Activated CD4-positive, CD25-positive, alpha-beta regulatory T cell treated with anti-CD3 and anti-CD28 coated beads, Interleukin-2, amount 50 U/mL, for 24 hours (primary cell): ENCODE results near the gene SLC12A8.

Source experiments
- ATAC-seq, 2 donors: fragments of 150-1000 bp; cut with Tn5 transposase; one replicate each; pipeline ENCODE4 v1.10.0; 2021; ENCODE audit warnings: mild to moderate bottlenecking in 1 of 2, moderate library complexity in 1 of 2

The SLC12A8 gene

DNA sequence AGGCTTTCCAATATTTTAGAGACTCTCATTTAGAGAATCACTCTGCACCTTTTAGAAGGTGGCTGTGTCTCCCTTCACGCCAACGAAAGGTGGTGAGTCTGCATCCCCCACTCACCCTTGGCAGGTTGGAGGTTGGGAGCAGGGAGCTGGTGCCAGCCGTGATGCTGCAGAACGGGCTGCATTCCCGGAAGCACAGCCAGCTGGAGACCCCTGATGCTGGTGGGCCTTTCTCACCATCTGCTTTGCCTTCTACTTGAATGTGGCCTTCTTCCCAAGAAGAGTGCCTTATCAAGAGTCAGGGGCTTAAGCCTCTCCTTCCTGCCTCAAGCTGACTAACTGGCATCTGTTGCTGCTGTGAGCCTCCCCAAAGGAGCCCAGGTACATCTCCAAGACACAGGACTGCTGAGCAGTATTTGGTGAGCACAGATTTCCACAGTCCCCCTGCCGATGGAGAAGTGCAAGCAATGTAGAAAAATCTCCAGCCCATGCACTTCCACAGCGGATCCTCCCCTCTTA, 139.1 kb downstream of the SLC12A8 start:
- ATAC-seq, result no peak

DNA sequence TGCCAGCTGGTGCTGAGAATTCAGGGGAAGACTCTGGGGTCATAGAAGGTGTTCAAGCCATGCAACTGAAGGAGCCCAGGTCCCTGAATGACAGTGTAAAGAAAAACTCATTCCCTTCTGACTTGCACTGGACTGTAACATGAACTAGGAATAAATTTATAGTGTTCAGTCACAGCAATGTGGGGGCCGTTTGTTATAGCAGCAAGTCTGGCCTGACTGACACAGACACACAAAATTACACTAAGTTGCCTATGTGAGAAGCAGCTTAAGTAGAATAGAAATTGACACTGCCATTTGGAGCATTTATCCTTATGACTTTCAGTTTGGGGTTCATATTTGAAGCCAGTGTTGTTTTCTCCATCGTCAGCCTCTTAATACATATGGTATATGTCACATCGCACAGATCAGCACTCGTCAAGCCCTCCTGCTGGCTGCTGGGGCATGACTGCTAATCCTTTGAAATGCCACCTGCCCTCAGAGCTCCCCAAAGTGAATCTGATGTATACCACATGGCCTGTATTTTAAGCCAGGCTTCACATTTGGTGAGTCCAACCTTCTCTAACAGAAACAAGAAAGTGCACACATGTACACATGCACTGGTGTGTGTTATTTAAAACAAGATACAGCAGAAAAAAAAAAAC, 139.7 kb downstream of the SLC12A8 start:
- no peak for ATAC-seq

- ATAC-seq, result no peak
Observed at GRCh38 chr3:125072301-125072700, 140.2 kb downstream of the SLC12A8 start.

- ATAC-seq, result no peak
Observed at GRCh38 chr3:125069968-125070745, 142.4 kb downstream of the SLC12A8 start.

DNA sequence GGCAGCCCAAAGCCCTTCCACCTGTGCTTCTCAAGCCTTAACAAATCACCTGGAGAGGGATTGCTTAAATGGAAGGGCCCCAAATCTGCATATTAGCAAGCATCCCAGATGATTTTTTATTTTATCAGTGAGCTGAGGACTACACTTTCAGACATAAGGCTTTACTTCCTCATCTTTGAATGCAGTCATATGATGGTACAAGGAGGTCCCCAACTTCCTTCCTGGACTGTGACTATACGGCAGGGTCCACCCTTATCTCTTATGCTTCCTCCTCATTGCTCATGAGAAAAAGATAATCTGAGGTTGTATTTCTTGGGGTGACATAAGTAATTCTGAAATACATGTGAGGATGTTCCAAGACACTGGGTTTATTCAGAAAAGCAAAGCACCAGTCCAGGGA, 143.1 kb downstream of the SLC12A8 start:
- no peak for ATAC-seq

- ATAC-seq, result no peak
Observed at GRCh38 chr3:125068265-125068664, 144.3 kb downstream of the SLC12A8 start.

DNA sequence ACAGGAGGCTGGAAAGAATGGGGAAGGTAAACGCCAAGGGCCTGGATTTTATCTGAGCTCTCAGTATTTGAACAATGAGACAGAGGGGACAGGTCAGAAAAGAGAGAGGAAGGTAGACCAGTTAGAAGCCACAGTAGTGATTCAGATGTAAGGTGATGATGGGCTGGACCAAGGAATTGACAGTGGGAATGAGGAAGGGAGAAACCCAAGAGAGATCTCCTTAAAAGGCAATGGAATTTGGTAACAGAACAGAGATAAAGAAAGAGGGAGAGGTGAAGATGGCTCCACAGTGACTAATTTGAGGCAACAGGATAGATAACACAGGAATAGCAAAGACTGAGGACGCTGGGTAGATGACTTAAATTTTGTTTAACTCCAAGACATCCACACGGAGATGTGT, 145.3 kb downstream of the SLC12A8 start:
- ATAC-seq, result no peak

- ATAC-seq, result no peak
Observed at GRCh38 chr3:125062904-125063618, 149.5 kb downstream of the SLC12A8 start.

DNA sequence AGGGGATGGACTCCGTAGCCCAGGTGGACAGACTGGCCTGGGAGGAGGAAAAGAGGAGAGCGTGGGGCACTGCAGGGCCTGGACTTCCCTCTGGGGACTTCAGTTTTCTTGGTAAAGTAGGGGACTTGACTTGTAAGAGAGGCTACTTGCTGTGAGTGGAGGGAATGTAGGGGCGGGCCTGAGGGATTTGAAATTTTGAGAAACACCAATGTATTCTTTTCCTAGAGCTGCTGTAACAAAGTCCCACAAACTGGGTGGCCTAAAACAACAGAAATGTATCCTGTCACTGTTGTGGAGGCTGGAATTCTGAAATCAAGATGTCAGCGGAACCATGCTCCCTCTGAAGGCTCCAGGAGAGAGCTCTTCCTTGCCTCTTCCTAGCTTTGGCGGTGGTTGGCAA, 150.9 kb downstream of the SLC12A8 start:
- ATAC-seq, result no peak

GRCh38 chr3:125061170-125061569, 151.4 kb downstream of the SLC12A8 start:
- no peak for ATAC-seq

GRCh38 chr3:125059488-125060245, 152.9 kb downstream of the SLC12A8 start:
- no peak for ATAC-seq

GRCh38 chr3:125058959-125059358, 153.6 kb downstream of the SLC12A8 start:
- ATAC-seq, result no peak

GRCh38 chr3:125058529-125058928, 154.0 kb downstream of the SLC12A8 start:
- no peak for ATAC-seq

DNA sequence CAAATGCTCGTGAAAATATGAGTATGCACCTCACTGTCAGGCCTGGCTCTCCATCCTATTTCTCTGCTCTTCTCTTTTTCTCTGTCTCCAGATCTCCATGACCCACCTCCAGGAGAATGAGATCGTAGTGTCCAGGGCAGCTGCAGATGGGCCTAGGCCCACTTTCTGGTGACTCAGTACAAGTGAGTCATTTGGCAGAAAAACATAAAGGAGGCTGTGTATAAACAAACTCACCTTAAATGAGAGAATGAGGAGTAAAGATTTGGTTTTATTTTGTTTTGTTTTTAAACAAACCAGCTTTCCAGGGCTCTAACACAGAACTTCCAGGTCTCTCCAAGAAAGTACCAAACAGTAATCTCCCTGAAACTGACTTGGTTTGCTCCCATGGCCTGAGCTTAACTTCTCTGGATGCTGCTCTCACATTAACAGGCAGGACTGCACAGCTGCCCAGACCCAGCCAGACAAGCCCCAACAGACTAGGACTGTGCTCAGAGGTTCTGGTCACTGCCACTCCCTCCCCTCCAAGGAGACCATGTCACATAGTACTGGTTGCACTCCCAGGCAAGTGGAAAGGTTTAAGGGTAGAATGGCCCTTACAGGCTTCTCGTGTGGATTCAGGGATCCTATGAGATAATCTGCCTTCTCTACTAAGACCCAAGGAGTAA, 155.2 kb downstream of the SLC12A8 start:
- ATAC-seq, result no peak

DNA sequence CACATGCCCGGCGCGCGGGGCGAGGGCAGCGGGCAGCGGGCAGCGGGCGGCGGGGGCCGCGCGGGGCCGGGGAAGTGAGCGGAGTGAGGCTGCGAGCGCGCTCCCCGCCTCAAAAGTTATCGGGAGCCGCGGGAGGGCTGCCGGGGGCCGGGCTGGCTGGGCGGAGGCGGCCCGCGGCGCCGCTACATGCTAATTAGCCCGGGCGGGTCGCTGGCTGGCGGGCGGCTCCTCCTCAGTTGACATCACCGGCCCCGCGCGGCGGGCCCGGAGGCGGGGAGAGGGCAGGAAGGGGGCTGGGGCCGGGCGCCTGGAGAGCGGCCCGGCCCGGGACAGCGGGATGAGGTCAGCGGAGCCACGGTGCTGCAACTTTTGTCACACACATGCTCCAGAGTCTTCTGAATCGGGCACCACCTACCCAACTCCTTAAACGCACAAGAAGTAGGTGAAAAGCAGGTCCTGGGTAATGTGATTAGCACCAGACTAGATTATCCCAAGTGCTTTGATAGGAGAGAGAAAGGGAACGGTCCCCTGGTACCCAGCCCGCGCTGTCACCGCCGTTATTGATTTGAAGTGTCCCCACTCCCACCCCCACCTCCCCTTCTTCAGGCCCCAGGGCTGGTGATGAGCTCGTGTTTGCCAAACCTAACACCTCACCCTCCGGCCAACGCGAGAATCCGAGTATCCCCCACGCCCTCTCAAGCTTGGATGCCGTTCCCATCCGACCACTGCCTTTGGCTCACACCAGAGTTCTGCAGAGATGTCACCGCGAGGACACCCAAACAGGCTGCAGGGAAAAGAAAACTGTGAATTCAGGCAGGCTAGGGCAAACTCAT, 156.4 kb downstream of the SLC12A8 start, which contains the start of gene HEG1:
TSS of gene HEG1 (minus strand) at position 85 of the 833 bp plus-strand sequence. CDS start 107 bp downstream, outside the sequence.
- ATAC-seq, result peak; percentile 78 to 79

GRCh38 chr3:125055331-125055912, 157.1 kb downstream of the SLC12A8 start:
- peak; percentile 24 to 26 for ATAC-seq

GRCh38 chr3:125054449-125055329, 157.9 kb downstream of the SLC12A8 start:
- peak; percentile 30 to 31 for ATAC-seq

GRCh38 chr3:125054062-125054448, 158.5 kb downstream of the SLC12A8 start:
- ATAC-seq, result no peak

DNA sequence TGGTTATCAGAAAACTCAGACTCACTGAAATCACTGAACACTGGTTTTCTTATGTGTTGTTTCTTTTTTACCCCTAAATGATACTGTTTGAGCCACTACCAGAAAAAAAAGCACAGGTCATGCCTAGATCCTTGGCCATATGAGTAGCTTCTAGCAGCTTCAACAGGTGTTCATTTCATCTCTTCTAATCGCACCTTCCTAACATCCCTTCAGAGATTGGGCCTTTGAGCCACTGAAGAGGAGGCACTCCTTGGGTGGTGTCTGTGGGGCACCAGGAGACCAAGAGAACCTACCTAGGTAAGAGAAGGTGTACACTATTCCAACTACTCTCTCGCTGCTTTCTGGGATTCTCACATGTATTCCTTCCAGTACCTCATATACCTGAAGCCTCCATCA, 159.2 kb downstream of the SLC12A8 start:
- no peak for ATAC-seq
